ENCODE measurements around the gene ERAP2. TPM values are rescaled to one million over a fixed set of nuclear protein-coding genes. Genes with fewer than 3 reads are reported as not detected.

ERAP2 gene
- total RNA-seq, 1 experiment from 2014 or later, result 4.5 TPM

- TF ChIP-seq CTCF (IDR thresholded peaks at IDR 0.05; ENCODE audit: insufficient read depth in 1 of 2, low read depth in 1 of 2, low read length in 1 of 2, severe bottlenecking in 1 of 2, unreplicated experiment in 1 of 2), result no peak
- ChIA-PET CTCF (interaction anchor here (0.6 kb wide), 1 partner anchor 198 kb away, joined by 4 read pairs; no protein-coding TSS in a partner anchor), POLR2A (no interaction called here)
- no peaks in the 10 kb centered on the region for H3K9me3 Mint-ChIP-seq (ENCODE audit: unreplicated experiment)
- Histone ChIP-seq H3K9me3 (no peaks in the 10 kb centered on the region), H3K27me3 (replicated peaks; ENCODE audit: control insufficient read depth, insufficient read depth, low read length) (no peaks in the 10 kb centered on the region), H3K36me3 (ENCODE audit: control insufficient read depth, insufficient read depth, low read length) (no peaks in the 10 kb centered on the region), H3K4me1 (peaks cover 8% of the 10 kb centered on the region; the same call in 1 of the 2 replicates), H3K4me3 (ENCODE audit: low read depth, low read length) (no peak overlapping the region)
- H3K27me3 Mint-ChIP-seq (ENCODE audit: insufficient read depth, unreplicated experiment), result no peaks in the 10 kb centered on the region
- H3K27ac Mint-ChIP-seq (ENCODE audit: unreplicated experiment), result no peak overlapping the region
- DNase-seq, result no peak
- peaks cover 23% of the 10 kb centered on the region for H3K36me3 Mint-ChIP-seq (ENCODE audit: insufficient read depth, unreplicated experiment)
- peaks cover 17% of the 10 kb centered on the region for H3K4me1 Mint-ChIP-seq (ENCODE audit: low read depth, unreplicated experiment)
- no TSS peak for BruUV-seq (replicated peaks)
- intact Hi-C loops (cut with micrococcal nuclease; ENCODE audit: unreplicated experiment), result loop anchor here (10.0 kb wide), 2 partner anchors 317 to 1993 kb away; partner anchors contain the start of gene CHD1
- H3K4me3 Mint-ChIP-seq (ENCODE audit: unreplicated experiment), result no peak overlapping the region
Measured at GRCh38 chr5:96931605-96932004, 55.3 kb downstream of the ERAP2 start.

- no peak for DNase-seq
- Histone ChIP-seq H3K4me3 (ENCODE audit: low read depth, low read length) (no peak overlapping the region), H3K27me3 (replicated peaks; ENCODE audit: control insufficient read depth, insufficient read depth, low read length) (no peaks in the 10 kb centered on the region), H3K4me1 (peaks cover 9% of the 10 kb centered on the region; the same call in 1 of the 2 replicates), H3K36me3 (ENCODE audit: control insufficient read depth, insufficient read depth, low read length) (no peaks in the 10 kb centered on the region), H3K9me3 (no peaks in the 10 kb centered on the region)
- intact Hi-C loops (cut with micrococcal nuclease; ENCODE audit: unreplicated experiment), result loop anchor here (10.0 kb wide), 2 partner anchors 317 to 1993 kb away; partner anchors contain the start of gene CHD1
- Mint-ChIP-seq H3K4me3 (ENCODE audit: unreplicated experiment) (no peak overlapping the region), H3K9me3 (ENCODE audit: unreplicated experiment) (no peaks in the 10 kb centered on the region), H3K36me3 (ENCODE audit: insufficient read depth, unreplicated experiment) (peaks cover 23% of the 10 kb centered on the region), H3K27me3 (ENCODE audit: insufficient read depth, unreplicated experiment) (no peaks in the 10 kb centered on the region), H3K4me1 (ENCODE audit: low read depth, unreplicated experiment) (peaks cover 17% of the 10 kb centered on the region), H3K27ac (ENCODE audit: unreplicated experiment) (no peak overlapping the region)
- ChIA-PET POLR2A (no interaction called here), CTCF (no interaction called here)
- no peak for TF ChIP-seq CTCF (IDR thresholded peaks at IDR 0.05; ENCODE audit: insufficient read depth in 1 of 2, low read depth in 1 of 2, low read length in 1 of 2, severe bottlenecking in 1 of 2, unreplicated experiment in 1 of 2)
- no TSS peak for BruUV-seq (replicated peaks)
Measured at GRCh38 chr5:96932026-96932425, 55.7 kb downstream of the ERAP2 start.

- H3K4me1 Mint-ChIP-seq (ENCODE audit: low read depth, unreplicated experiment), result peaks cover 24% of the 10 kb centered on the region
- no peaks in the 10 kb centered on the region for H3K27me3 Mint-ChIP-seq (ENCODE audit: insufficient read depth, unreplicated experiment)
- ChIA-PET POLR2A (no interaction called here), CTCF (interaction anchor here (1.0 to 1.4 kb wide), 2 partner anchors 65 to 182 kb away, joined by 3 to 4 read pairs; no protein-coding TSS in a partner anchor)
- BruUV-seq (replicated peaks), result TSS peak; percentile 56
- intact Hi-C loops (cut with micrococcal nuclease; ENCODE audit: unreplicated experiment), result loop anchor here (1.0 to 10.0 kb wide), 5 partner anchors 25 to 1991 kb away; partner anchors contain the start of genes CHD1, ERAP1 and ERAP2
- Histone ChIP-seq H3K4me3 (ENCODE audit: low read depth, low read length) (peak overlapping the region; percentile 90), H3K27me3 (replicated peaks; ENCODE audit: control insufficient read depth, insufficient read depth, low read length) (no peaks in the 10 kb centered on the region), H3K9me3 (no peaks in the 10 kb centered on the region), H3K36me3 (ENCODE audit: control insufficient read depth, insufficient read depth, low read length) (no peaks in the 10 kb centered on the region), H3K4me1 (peaks cover 13% of the 10 kb centered on the region; the same call in 1 of the 2 replicates)
- no peak for TF ChIP-seq CTCF (IDR thresholded peaks at IDR 0.05; ENCODE audit: insufficient read depth in 1 of 2, low read depth in 1 of 2, low read length in 1 of 2, severe bottlenecking in 1 of 2, unreplicated experiment in 1 of 2)
- no peak for DNase-seq
- peaks cover 23% of the 10 kb centered on the region for H3K36me3 Mint-ChIP-seq (ENCODE audit: insufficient read depth, unreplicated experiment)
- H3K27ac Mint-ChIP-seq (ENCODE audit: unreplicated experiment), result peak overlapping the region; percentile 97
- H3K4me3 Mint-ChIP-seq (ENCODE audit: unreplicated experiment), result peak overlapping the region; percentile 97
- H3K9me3 Mint-ChIP-seq (ENCODE audit: unreplicated experiment), result no peaks in the 10 kb centered on the region
Measured at GRCh38 chr5:96933764-96934707, 57.7 kb downstream of the ERAP2 start.
